HTERT RPE-1 (cell line): Measurements from ENCODE around the gene DNAJC8.

ENCODE experiments used
- in situ Hi-C: fragments of 300-500 bp; cut with MboI; formaldehyde crosslinking; loops from 4 replicates; pipeline ENCODE4 v1.14.3; 2020; ENCODE audit warnings: low sequenced_read_pairs

The DNAJC8 gene

GRCh38 chr1:28205243-28205642 lies 27.6 kb downstream of the DNAJC8 start:
- in situ Hi-C loops = no loop called here

DNA sequence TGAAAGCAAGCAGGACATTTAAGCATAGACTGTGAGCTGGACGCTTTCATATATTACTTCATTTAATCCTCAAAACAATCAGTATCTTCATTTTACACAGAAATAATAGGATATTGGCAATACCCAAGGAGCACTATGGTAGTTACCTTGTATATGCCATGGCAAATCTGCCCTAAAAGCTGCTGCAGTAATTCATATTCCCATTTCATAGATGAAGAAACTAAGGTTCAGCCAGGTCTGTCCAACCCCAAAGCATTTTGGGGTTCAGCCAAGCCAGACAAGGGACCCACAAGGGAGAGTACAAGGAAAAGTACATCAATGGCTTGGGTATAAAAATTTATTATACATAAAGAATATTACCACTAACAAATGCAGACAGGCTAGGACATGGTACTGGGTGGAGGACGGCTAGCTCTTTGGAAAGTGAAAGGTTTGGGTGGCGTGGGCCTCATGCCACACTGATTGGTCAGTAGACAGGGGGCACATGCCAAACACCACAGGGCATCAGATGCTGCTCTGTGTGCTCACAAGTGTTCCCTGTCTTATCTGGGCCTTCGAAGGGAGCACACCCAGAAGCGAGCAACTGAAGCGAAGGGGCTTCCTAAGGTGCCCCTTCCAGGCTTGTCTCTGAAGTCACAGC lies 32.5 kb downstream of the DNAJC8 start:
- in situ Hi-C loops = no loop called here

GRCh38 chr1:28199328-28200233 lies 33.2 kb downstream of the DNAJC8 start:
- in situ Hi-C loops = no loop called here

- in situ Hi-C loops = no loop called here
Observed at GRCh38 chr1:28197682-28198415, 35.0 kb downstream of the DNAJC8 start.

GRCh38 chr1:28196330-28196729 lies 36.5 kb downstream of the DNAJC8 start:
- in situ Hi-C loops = no loop called here

GRCh38 chr1:28195780-28196179 lies 37.0 kb downstream of the DNAJC8 start:
- in situ Hi-C loops = no loop called here

- in situ Hi-C loops = no loop called here
Observed at GRCh38 chr1:28194326-28195035, 38.3 kb downstream of the DNAJC8 start.

GRCh38 chr1:28193701-28194161 lies 39.1 kb downstream of the DNAJC8 start:
- in situ Hi-C loops = no loop called here

GRCh38 chr1:28190996-28191645 lies 41.7 kb downstream of the DNAJC8 start:
- in situ Hi-C loops = no loop called here

GRCh38 chr1:28190337-28190979 lies 42.4 kb downstream of the DNAJC8 start:
- in situ Hi-C loops = no loop called here

DNA sequence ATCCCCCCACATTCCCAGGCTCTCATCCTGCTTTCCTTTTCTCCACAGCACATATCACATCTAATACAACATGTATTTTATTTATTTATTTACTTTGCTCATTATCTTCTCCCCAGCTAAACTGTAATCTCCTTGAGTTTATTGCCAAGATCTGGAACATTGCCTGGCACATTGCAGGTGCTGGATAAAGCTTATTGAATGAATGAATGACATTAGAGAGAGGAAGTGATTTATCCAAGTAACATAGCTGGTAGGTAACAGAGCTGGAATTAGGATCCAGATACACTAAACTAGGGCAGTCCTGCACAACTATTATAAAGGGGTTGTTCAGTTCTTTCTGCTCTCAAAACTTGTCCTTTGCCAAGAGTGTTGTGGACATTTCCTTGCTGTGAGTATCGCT lies 47.8 kb downstream of the DNAJC8 start:
- in situ Hi-C loops = no loop called here

GRCh38 chr1:28180306-28181305 lies 52.2 kb downstream of the DNAJC8 start:
- in situ Hi-C loops = no loop called here

GRCh38 chr1:28178690-28179485 lies 53.9 kb downstream of the DNAJC8 start:
- in situ Hi-C loops = no loop called here

- in situ Hi-C loops = no loop called here
Observed at GRCh38 chr1:28176492-28177470, 56.0 kb downstream of the DNAJC8 start, which contains the start of gene PTAFR. PTAFR (minus strand) TSS chr1:28176690; CDS start chr1:28151021, 25,669 bp downstream.

DNA sequence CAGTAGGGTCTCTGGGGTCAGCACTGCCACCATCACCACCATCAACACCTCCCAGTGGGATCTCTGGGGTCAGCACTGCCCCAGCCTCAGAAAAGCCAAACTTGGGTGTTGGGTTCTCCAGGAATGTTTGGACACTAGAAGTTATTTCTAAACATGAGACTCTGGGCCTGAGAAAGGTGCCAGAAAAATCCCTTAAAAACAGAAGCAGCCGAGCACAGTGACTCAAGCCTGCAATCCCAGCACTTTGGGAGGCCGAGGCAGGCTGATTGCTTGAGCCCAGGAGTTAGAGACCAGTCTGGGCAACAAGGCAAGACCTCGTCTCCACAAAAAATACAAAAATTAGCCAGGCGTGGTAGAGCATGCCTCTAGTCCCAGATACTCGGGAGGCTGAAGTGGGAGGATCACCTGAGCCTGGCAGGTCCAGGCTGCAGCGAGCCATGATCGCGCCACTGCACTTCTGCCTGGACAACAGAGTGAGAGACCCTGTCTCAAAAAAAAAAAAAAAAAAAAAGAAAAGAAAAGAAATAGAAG lies 56.8 kb downstream of the DNAJC8 start:
- in situ Hi-C loops = no loop called here

DNA sequence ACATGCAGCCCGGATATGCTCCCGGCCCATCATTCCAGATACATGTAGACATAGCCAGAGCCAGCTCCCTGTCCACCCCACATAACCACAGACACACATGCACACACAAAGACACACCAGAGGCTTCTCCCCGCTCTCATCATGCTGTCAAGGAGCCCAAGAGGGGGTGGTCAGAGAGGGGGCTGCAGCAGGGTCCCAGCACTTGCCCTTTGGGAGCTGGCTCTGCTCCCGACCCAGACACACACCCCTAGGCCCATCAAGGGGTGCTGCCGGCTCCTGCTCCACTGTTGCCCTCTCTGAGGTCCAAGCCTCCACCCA lies 58.9 kb downstream of the DNAJC8 start:
- in situ Hi-C loops = no loop called here
